Islet of Langerhans (tissue), 1 donor: ENCODE results near the gene HIGD1B.
"Not testable (repeated sequence)": the region's sequence is repeated elsewhere in the genome, so short reads cannot be mapped to it uniquely, and the experiment has no call there.

Experiments
- FAIRE-seq: peaks from one replicate; lab custom pipeline; 2011; peaks lifted over from hg19 to GRCh38; lab: Jason Lieb, UNC

The HIGD1B gene

GRCh38 chr17:44847586-44847985, at the start of gene HIGD1B:
Gene HIGD1B, plus strand, starts transcription at chr17:44847883. Its CDS starts 270 bp downstream, at chr17:44848153.
- no peak for FAIRE-seq

DNA sequence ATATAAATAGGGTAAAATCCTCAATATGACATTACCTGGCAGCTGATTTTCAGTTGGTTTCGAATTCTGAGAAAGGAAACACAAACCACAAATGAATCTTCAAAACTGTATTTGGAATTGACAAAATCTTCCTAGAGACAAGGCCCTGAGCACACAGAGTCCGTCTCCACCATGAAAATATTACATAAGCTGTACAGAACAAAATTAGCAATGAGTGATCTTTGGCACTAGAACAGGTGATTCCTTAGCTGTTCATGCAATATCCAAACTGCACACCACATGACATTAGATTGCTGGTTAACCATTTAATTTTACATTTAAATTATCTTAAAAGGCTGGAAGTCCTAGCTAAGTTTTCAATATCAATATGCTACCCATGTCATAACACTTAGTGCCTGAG, 49.3 kb upstream of the HIGD1B start:
- FAIRE-seq, result no peak

- FAIRE-seq, result no peak
These were observed 45.8 kb upstream of the HIGD1B start for GRCh38 chr17:44801880-44802279.

GRCh38 chr17:44804302-44805089, 43.2 kb upstream of the HIGD1B start:
- FAIRE-seq, result no peak

GRCh38 chr17:44807093-44807816, 40.4 kb upstream of the HIGD1B start:
- FAIRE-seq, result no peak

DNA sequence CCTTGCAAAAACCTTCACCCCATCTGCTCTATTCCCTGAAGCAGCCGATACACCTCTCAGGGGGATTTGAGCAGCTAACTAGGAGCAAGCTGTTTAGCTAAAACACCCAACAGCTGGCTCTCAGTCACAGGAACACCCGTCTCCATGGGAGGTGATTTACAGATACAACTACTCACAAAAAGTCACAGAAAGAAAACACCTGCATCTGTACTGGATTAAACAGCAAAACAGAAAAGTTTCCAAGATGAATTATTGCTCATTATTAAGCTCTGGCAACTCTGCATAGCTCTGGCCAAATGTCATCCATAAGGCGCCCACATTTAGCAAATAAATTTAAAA, 39.9 kb upstream of the HIGD1B start:
- FAIRE-seq, result no peak

DNA sequence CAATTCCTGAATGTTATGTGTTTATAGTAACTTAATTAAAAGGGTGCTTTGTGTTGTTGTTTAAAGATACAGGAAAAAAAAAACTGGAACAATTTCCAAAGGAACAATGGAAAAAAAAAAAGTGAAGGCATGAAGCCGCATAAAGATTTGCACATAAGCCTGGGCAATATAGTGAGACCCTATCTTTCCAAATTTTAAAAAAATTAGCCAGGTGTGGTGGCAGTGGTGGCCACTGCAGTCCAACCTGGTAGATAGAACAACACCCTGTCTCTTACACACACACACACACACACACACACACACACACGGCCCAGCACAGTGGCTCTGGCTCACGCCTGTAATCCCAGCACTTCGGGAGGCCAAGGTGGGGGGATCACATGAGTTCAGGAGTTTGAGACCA, 39.5 kb upstream of the HIGD1B start:
- FAIRE-seq, result no peak

DNA sequence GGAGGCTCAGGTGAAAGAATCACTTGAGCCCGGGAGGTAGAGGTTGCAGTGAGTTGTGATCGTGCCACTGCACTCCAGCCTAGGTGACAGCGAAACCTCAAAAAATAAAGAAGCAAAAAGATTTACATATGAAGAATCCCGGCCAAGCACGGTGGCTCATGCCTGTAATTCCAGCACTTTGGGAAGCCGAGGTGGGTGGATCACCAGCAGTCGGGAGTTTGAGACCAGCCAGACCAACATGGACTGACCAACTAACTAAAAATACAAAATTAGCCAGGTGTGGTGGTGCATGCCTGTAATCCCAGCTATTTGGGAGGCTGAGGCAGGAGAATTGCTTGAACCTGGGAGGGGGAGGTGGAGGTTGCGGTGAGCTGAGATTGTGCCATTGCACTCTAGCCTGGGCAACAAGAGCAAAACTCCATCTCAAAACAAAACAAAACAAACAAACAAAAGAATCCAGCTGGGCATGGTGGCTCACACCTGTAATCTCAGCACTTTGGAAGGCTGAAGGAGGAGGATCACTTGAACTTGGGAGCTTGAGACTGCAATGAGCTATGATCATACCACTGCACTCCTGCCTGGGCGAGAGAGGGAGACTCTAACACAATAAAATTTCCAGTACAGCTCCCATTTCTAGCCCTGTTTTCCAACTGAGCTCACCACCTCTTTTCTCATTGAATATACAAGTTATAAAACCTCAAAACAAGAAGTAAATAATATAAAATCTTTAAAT, 38.9 kb upstream of the HIGD1B start:
- FAIRE-seq, result not testable (repeated sequence)

DNA sequence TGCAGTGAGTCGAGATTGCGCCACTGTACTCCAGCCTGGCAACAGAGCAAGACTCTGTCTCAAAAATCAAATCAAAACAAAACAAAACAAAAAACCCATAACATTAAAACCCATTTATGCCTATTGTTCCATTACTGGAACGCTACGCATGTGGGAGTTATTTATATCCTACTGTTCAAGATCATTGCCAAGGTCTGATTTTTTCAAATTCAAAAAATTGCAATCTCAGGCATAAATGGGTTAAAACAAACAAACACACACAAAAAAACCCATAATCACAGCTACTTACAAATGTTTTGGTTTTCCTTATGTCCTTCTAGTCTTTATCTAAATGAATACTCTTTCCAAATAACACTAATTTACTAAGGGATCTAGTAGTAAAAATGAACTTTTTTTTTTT, 35.4 kb upstream of the HIGD1B start:
- no peak for FAIRE-seq

GRCh38 chr17:44818508-44818907, 29.2 kb upstream of the HIGD1B start:
- not testable (repeated sequence) for FAIRE-seq

- FAIRE-seq, result peak; percentile 41
These were observed 27.0 kb upstream of the HIGD1B start for GRCh38 chr17:44820631-44821212.

DNA sequence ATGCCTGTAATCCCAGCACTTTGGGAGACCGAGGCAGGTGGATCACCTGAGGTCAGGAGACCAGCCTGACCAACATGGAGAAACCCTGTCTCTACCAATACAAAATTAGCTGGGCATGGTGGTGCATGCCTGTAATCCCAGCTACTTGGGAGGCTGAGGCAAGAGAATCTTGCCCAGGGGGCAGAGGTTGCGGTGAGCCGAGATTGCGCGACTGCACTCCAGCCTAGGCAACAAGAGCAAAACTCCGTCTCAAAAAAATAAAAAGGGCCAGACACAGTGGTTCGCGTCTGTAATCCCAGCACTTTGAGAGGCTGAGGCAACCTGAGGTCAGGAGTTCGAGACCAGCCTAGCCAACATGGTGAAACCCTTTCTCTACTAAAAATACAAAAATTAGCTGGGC, 22.4 kb upstream of the HIGD1B start:
- FAIRE-seq, result not testable (repeated sequence)

- FAIRE-seq, result no peak
These were observed 21.4 kb upstream of the HIGD1B start for GRCh38 chr17:44826123-44826790.

GRCh38 chr17:44827863-44828262, 19.8 kb upstream of the HIGD1B start:
- no peak for FAIRE-seq

- FAIRE-seq, result no peak
These were observed 18.7 kb upstream of the HIGD1B start for GRCh38 chr17:44828919-44829522.

GRCh38 chr17:44829523-44830358, 17.9 kb upstream of the HIGD1B start, which contains the start of gene GJC1:
Gene GJC1, minus strand, starts transcription at chr17:44830287. Its CDS starts 24,470 bp downstream, at chr17:44805817.
- FAIRE-seq, result no peak

DNA sequence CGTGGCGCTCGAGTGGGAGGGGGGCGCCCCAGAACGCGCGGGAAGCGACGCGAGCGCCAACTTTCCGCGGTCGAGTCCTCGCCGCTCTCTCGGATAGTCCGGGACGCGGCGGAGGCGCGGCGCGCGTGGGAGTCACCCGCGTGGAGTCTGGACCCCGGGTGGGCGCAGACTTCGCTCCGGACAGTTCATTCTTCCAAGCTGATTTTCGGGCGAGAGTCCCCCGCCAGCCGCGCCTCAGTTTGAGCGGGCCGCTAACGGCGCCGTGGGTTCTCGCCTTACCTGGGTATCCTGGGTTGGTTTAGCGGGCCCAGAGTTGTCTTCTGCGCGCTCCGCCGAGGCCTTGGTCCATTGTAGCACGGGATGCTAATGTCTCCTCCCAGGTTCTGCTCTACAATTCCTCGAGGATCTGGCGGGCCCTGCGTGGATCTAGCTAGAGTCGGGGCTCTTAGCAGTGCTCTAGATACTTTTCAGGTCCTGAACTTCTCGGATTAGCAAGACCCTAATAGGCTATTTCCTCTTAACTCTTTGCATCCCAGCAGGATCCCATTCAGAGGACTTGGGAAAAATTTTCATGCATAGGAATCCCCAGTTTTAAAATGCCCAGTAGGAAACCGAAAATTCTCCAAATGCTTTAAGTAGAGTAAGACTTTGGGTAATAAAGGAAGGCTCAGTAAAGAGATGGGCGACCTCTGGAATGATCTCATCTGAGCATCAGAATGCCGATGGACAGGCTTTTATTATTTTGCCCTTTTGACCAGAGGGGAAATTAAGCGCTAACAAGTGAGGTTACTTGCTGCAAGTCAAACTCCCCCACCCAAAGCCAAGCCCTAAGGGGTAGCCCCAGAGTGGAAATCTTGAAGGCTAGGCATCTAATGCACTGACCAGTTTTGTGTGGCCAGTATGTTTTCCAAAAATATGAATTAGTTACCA, 17.1 kb upstream of the HIGD1B start:
- no peak for FAIRE-seq

DNA sequence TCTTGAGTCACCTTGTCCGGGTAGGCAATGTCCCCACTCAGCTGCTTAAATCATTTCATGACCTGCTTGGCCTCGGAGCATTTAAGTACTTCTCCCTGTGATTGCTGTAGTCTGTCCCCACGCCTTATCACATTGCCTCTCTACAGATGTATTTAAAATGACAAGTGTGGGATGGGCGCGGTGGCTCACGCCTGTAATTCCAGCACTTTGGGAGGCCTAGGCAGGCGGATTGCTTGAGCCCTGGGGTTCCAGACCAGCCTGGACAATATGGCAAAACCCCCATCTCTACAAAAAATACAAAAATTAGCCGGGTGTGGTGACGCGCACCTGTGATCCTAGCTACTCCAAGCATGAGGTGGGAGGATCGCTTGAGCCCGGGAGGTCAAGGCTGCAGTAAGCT, 16.3 kb upstream of the HIGD1B start:
- no peak for FAIRE-seq

DNA sequence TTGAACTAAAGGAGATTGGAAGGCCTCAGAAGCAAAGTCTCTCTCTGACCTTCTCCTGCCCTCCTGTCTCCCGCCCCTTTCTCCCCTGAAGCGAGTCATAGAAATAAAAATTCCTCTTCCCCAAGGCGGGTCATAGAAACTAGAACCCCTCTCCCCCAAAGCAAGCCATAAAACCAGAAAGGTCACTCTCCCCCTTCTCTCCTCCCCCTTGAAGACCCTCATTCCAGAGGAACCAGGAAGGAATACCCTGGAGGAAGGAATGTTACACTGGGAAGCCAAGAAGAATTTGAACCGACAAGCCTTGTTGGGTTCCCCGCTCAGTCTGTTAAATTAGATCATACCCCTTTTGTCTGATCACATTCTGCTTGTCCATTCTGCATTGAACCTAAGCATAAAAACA, 14.9 kb upstream of the HIGD1B start:
- no peak for FAIRE-seq

- FAIRE-seq, result no peak
These were observed 10.5 kb upstream of the HIGD1B start for GRCh38 chr17:44837196-44837595.
